Body of pancreas (tissue), 4 donors: ENCODE data around the gene KLF16.

Experiments
- CTCF ChIP-seq, 7 experiments: fragments of 450-650 bp in 4 of 7; fragments of 200-600 bp in 3 of 7; sonication (generic) in 3 of 7; IDR thresholded peaks; one replicate each; pipeline ENCODE4 v1.5.1; 2016 to 2019; ENCODE audit warnings: antibody characterized with exemption in 7 of 7
- POLR2A ChIP-seq, 3 donors: fragments of 450-650 bp; IDR thresholded peaks; one replicate each; pipeline ENCODE4 v1.6.1; 2016; ENCODE audit warnings: antibody characterized with exemption in 3 of 3, mild to moderate bottlenecking in 2 of 3

DNA sequence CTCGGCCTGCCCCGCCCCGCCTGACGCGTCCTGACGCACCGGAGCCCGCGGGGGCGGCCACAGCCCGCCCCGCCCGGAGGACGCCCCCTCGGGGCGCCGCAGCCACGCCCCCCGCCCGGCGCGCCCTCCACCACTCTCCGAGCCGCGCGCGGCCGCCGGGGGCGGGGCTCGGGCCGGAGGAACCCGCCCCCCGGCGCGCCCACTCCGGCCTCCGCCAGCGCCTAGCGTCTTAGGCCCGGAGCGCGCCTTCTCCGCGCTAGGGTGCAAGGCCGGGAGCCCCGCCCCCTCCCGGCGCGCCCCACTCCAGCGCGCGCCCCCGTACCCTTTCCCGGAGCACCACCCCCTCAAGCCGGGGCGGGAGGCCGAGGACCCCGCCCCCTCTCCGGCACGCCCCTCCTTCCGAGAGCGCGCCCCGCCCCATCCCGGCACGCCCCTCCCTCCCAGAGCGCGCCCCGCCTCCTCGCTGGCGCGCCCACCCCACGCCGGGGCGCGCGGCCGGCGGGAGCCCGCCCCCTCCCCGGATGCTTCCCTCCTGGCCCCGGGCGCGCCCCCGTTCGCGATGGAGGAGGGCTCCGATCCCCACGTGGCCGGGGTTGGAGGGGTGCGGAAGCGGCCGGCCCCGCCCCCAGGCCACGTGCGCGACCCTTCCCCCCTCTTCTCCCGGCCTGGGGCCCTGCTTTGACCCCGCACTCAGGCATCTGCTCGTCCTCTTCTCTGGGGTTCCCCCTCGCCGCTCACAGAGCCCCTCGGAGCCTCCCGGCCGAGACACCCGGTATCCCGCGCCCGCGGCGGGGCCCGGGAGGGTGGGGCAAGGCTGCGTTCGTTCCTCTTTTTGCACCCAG lies 480 bp upstream of the KLF16 start:
- no peak for TF ChIP-seq POLR2A (IDR thresholded peaks at IDR 0.05)
- TF ChIP-seq CTCF (IDR thresholded peaks at IDR 0.05): peak in 1 of 7 experiments; percentile 3
